ENCODE results near the gene EYA4.

The EYA4 gene

DNA sequence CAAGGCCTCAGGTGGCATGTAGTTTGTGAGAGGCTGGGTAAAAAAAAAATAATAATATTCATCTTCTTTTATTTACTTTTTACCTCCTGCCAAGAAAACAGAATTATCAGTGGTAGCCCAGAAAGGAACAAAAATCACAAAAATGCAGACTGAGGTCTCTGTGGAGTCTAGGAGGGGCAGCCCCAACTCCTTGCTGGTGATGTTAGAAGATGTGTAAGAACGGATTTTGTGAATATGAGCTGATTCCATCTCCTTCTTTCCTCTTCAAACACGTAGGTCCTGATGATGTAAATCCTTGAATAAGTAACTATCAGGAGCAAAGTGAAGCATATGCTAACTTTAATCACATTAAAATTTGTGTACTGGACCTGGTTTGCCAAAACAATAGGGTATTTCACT lies 226.8 kb downstream of the EYA4 start:
- Histone ChIP-seq H3K27ac (no peak overlapping the region), H3K9ac (ENCODE audit: insufficient read length) (no peak overlapping the region), H3K36me3 (ENCODE audit: insufficient read depth, low read length) (peaks cover 11% of the 10 kb centered on the region), H3K9me3 (ENCODE audit: low read depth, low read length) (no peaks in the 10 kb centered on the region), H3K4me3 (no peak overlapping the region)
- no peak for DNase-seq (ENCODE audit: low read depth, low spot score)
- TF ChIP-seq EZH2 (IDR thresholded peaks at IDR 0.05) (no peak), POLR2AphosphoS5 (IDR thresholded peaks at IDR 0.05; ENCODE audit: borderline replicate concordance, low read depth, low read length) (no peak), FOXP2 (optimal IDR thresholded peaks at IDR 0.05; ENCODE audit: control extremely low read depth, extremely low read length, insufficient read depth) (no peak)

DNA sequence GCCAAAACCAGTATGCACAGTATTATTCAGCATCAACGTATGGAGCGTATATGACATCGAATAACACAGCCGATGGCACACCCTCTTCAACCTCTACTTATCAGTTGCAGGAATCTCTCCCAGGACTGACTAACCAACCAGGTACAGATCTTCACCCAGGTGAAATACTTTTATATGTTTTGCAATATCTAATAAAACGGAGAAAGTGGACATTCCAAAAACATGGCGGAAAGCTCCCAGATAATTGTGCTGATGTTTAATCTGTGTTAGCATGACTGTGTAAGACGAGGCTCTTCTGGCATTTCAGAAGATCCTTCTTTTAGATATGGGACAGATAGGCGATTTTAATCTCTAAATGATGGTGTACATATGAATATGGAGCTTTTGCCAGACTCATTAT lies 227.4 kb downstream of the EYA4 start:
- DNase-seq (ENCODE audit: low read depth, low spot score): no peak
- Histone ChIP-seq H3K4me3 (no peak overlapping the region), H3K36me3 (ENCODE audit: insufficient read depth, low read length) (peaks cover 11% of the 10 kb centered on the region), H3K9me3 (ENCODE audit: low read depth, low read length) (no peaks in the 10 kb centered on the region), H3K9ac (ENCODE audit: insufficient read length) (no peak overlapping the region), H3K27ac (no peak overlapping the region)
- TF ChIP-seq EZH2 (IDR thresholded peaks at IDR 0.05): no peak
- TF ChIP-seq FOXP2 (optimal IDR thresholded peaks at IDR 0.05; ENCODE audit: control extremely low read depth, extremely low read length, insufficient read depth): no peak
- no peak for TF ChIP-seq POLR2AphosphoS5 (IDR thresholded peaks at IDR 0.05; ENCODE audit: borderline replicate concordance, low read depth, low read length)

DNA sequence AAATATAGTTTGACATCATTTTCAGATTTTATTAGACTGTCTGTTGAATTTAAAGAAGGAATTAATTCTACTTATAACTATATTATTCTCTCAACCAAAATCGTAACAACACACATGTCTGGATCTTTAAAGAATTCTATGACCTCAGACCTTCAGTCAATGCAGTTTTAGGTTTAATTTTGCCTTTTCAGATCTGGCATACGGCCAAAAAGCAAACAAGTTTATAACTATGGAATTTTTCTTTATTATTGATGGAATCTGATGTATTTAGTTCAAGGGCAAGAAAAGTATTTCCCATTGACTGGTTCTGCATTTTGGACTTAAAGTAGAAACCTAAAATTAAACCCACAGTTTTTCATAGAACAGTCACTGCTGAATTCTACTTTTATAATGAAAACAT lies 233.4 kb downstream of the EYA4 start:
- Histone ChIP-seq H3K27ac (no peak overlapping the region), H3K4me3 (no peak overlapping the region), H3K9ac (ENCODE audit: insufficient read length) (no peak overlapping the region), H3K36me3 (ENCODE audit: insufficient read depth, low read length) (no peaks in the 10 kb centered on the region), H3K9me3 (ENCODE audit: low read depth, low read length) (no peaks in the 10 kb centered on the region)
- no peak for DNase-seq (ENCODE audit: low read depth, low spot score)
- no peak for TF ChIP-seq POLR2AphosphoS5 (IDR thresholded peaks at IDR 0.05; ENCODE audit: borderline replicate concordance, low read depth, low read length)

DNA sequence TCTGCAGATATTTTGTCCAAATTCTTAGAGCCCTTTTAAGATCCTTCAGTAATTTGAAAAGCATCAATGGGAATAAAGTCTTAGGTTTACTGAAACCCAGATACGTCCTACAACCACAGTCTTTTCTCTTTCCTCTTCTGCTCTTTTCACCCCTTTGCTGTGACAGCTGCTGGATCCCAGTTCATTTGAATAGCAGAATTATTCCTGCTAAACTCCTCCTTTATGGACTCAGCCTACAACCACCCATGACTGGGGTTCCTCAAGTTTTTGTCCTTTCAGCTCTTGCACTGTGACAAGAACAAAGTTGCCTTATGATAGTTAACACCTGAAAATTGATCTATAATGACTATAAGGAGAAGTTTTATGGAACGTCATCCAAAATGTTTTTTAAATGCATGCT lies 237.5 kb downstream of the EYA4 start:
- no peak for DNase-seq (ENCODE audit: low read depth, low spot score)
- no peaks in the 10 kb centered on the region for H3K36me3 ChIP-seq (ENCODE audit: insufficient read depth, low read length)

DNA sequence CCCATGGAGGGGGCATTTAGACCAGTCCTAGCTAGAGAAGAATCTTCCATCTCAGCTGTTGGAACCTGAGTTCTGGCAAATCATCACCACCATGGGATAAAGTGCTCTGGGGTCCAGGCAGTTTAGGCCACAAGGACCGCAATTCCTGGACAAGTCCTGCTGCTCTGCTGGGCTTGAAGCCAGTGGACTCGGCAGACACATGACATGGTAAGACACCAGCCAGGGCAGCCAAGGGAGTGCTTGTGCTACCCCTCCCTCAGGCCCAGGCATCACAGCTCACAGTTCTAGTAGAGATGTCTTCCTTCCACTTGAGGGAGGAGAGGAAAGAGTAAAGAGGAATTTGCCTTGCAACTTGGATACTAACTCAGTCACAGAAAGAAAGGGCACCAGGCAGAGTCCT lies 246.0 kb downstream of the EYA4 start:
- Histone ChIP-seq H3K9me3 (ENCODE audit: low read depth, low read length) (no peaks in the 10 kb centered on the region), H3K36me3 (ENCODE audit: insufficient read depth, low read length) (no peaks in the 10 kb centered on the region; the same call in 1 of the 2 replicates), H3K27ac (no peak overlapping the region), H3K4me3 (no peak overlapping the region), H3K9ac (ENCODE audit: insufficient read length) (no peak overlapping the region)
- no peak for DNase-seq (ENCODE audit: low read depth, low spot score)
- no peak for TF ChIP-seq EZH2 (IDR thresholded peaks at IDR 0.05)
- no peak for TF ChIP-seq FOXP2 (optimal IDR thresholded peaks at IDR 0.05; ENCODE audit: control extremely low read depth, extremely low read length, insufficient read depth)
- no peak for TF ChIP-seq POLR2AphosphoS5 (IDR thresholded peaks at IDR 0.05; ENCODE audit: borderline replicate concordance, low read depth, low read length)

More for the DNA sequence above, 237.5 kb downstream of the EYA4 start:
- Histone ChIP-seq H3K9ac (ENCODE audit: insufficient read length) (no peak overlapping the region), H3K9me3 (ENCODE audit: low read depth, low read length) (no peaks in the 10 kb centered on the region), H3K4me3 (no peak overlapping the region), H3K27ac (no peak overlapping the region)
- TF ChIP-seq FOXP2 (optimal IDR thresholded peaks at IDR 0.05; ENCODE audit: control extremely low read depth, extremely low read length, insufficient read depth) (no peak), EZH2 (IDR thresholded peaks at IDR 0.05) (no peak), POLR2AphosphoS5 (IDR thresholded peaks at IDR 0.05; ENCODE audit: borderline replicate concordance, low read depth, low read length) (no peak)

DNA sequence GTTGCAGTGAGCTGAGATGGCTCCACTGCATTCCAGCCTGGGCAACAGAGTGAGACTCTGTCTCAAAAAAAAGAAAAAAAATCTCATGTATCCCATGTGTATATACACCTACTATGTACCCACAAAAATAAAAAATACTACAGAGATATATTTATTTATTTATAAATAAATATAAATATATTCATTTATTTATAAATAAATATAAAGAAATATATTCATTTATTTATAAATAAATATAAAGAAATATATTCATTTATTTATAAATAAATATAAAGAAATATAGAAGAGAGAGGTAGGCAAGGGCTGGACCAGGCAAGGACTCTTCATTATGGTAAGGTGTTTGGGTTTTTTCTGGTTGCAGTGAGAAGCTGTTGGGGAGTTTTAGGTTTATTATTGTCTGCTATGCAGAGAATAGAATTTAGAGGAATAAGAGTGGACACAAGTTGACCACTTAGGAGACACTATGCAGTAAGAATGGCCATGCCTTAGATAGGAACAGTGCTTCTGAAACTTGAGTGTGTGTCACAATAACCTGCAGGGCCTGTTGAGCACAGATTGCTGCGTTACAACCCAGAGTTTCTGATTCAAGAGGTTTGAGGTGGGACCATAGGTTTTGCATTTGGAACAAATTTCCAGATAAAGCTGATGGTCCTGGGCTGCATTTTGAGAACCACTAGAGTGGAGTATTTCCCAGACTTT lies 254.2 kb downstream of the EYA4 start:
- H3K27ac ChIP-seq: no peak overlapping the region
- no peaks in the 10 kb centered on the region for H3K9me3 ChIP-seq (ENCODE audit: low read depth, low read length)
- no peak overlapping the region for H3K4me3 ChIP-seq
- no peak overlapping the region for H3K9ac ChIP-seq (ENCODE audit: insufficient read length)
- no peak for TF ChIP-seq POLR2AphosphoS5 (IDR thresholded peaks at IDR 0.05; ENCODE audit: borderline replicate concordance, low read depth, low read length)
- TF ChIP-seq EZH2 (IDR thresholded peaks at IDR 0.05): no peak
- no peak for TF ChIP-seq FOXP2 (optimal IDR thresholded peaks at IDR 0.05; ENCODE audit: control extremely low read depth, extremely low read length, insufficient read depth)
- DNase-seq (ENCODE audit: low read depth, low spot score): no peak
- no peaks in the 10 kb centered on the region for H3K36me3 ChIP-seq (ENCODE audit: insufficient read depth, low read length)

DNA sequence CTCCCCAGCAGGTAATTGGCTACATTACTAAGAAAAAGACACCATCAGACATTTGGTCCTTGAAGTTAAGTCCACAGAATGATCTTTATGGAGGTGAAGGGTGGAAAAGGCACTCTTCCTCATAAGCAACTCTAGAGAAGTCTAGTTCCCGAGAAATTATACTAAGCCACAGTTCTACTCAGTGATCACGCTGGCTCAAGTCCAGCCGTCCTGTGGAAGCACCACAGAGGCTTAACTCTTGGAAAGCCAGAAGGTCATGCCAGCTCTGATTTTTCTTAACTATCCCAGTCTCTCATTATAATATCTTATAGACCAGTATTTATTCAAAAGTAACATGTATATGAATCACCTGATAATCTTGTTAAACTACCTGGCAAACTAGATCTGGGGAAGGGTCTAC lies 258.5 kb downstream of the EYA4 start:
- no peaks in the 10 kb centered on the region for H3K9me3 ChIP-seq (ENCODE audit: low read depth, low read length)

DNA sequence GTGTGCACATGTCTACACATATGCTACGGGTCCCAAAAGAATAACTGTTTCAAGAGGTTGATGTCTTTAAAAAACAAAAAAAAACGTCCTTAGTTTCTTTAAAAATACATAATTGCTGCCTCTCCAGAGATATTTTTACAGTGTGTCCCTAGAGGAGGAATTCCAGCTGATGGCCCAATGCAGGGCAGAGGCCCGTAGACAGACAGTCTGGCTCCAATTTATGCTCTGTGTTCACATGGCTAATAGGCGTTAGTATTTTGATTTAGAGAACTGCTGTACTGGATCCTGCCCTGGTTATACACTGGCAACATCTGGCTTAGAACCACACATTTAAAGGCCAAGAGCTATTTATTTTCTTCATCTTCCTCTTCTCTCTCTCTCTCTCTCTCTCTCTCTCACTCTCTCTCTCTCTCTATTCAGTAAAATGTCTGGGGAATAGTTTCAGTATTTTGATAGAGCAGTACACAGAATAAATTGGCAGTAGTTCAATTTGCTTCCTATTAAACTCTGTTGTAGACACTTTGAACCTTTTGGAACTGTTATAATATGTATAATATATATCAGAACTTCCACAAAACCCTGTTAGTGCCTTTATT lies 260.6 kb downstream of the EYA4 start:
- peak overlapping the region; percentile 65 for H3K9ac ChIP-seq (ENCODE audit: insufficient read length)

More for the DNA sequence above, 258.5 kb downstream of the EYA4 start:
- H3K4me3 ChIP-seq: no peak overlapping the region
- no peak overlapping the region for H3K9ac ChIP-seq (ENCODE audit: insufficient read length)
- TF ChIP-seq POLR2AphosphoS5 (IDR thresholded peaks at IDR 0.05; ENCODE audit: borderline replicate concordance, low read depth, low read length) (no peak), FOXP2 (optimal IDR thresholded peaks at IDR 0.05; ENCODE audit: control extremely low read depth, extremely low read length, insufficient read depth) (no peak), EZH2 (IDR thresholded peaks at IDR 0.05) (no peak)
- H3K27ac ChIP-seq: peak overlapping the region; percentile 5; the same call in 1 of the 2 replicates
- no peaks in the 10 kb centered on the region for H3K36me3 ChIP-seq (ENCODE audit: insufficient read depth, low read length)
- DNase-seq (ENCODE audit: low read depth, low spot score): no peak

More for the DNA sequence above, 260.6 kb downstream of the EYA4 start:
- TF ChIP-seq POLR2AphosphoS5 (IDR thresholded peaks at IDR 0.05; ENCODE audit: borderline replicate concordance, low read depth, low read length): peak; percentile 12; the same call in 1 of the 2 replicates
- TF ChIP-seq FOXP2 (optimal IDR thresholded peaks at IDR 0.05; ENCODE audit: control extremely low read depth, extremely low read length, insufficient read depth): no peak
- TF ChIP-seq EZH2 (IDR thresholded peaks at IDR 0.05): no peak
- DNase-seq (ENCODE audit: low read depth, low spot score): no peak
- Histone ChIP-seq H3K27ac (peak overlapping the region; percentile 99), H3K36me3 (ENCODE audit: insufficient read depth, low read length) (no peaks in the 10 kb centered on the region), H3K4me3 (peak overlapping the region; percentile 34), H3K9me3 (ENCODE audit: low read depth, low read length) (no peaks in the 10 kb centered on the region)

Measured in SK-N-MC (cell line).